Measurements from ENCODE around the gene SIGLEC1. TPM values are rescaled to one million over a fixed set of nuclear protein-coding genes. Genes with fewer than 3 reads are reported as not detected.

SIGLEC1 gene
- total RNA-seq, 1 experiment from 2014 or later: not detected

DNA sequence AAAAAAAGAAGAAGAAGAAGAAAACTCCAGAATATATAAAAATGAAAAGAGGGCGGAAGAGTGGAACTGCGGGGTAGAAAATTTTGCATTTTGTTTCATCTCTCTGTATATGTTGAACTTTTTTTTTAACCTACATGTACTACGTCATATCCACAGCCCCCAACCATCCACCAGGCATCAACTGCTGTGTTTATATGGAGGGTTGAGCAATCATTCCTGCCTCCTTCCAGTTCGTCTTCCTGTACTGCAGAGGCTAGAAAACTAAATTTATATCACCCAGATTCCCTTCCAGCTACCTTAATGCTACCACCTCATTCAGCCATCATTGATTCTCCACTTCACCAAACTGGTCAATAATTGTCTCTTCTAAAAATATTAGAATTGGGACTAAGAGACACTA is 9.5 kb upstream of the SIGLEC1 start:
- TF ChIP-seq, protein P1, sequence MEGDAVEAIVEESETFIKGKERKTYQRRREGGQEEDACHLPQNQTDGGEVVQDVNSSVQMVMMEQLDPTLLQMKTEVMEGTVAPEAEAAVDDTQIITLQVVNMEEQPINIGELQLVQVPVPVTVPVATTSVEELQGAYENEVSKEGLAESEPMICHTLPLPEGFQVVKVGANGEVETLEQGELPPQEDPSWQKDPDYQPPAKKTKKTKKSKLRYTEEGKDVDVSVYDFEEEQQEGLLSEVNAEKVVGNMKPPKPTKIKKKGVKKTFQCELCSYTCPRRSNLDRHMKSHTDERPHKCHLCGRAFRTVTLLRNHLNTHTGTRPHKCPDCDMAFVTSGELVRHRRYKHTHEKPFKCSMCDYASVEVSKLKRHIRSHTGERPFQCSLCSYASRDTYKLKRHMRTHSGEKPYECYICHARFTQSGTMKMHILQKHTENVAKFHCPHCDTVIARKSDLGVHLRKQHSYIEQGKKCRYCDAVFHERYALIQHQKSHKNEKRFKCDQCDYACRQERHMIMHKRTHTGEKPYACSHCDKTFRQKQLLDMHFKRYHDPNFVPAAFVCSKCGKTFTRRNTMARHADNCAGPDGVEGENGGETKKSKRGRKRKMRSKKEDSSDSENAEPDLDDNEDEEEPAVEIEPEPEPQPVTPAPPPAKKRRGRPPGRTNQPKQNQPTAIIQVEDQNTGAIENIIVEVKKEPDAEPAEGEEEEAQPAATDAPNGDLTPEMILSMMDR (conservative IDR thresholded peaks at IDR 0.05; ENCODE audit: low read depth, low read length): no peak
- no peak for TF ChIP-seq EZH2 (IDR thresholded peaks at IDR 0.05; ENCODE audit: low read length, unreplicated experiment)
- Histone ChIP-seq H2AFZ (ENCODE audit: low read length) (no peak overlapping the region), H3K9ac (ENCODE audit: low read length) (no peak overlapping the region), H3K27ac (ENCODE audit: low read length) (no peak overlapping the region), H3K4me1 (ENCODE audit: insufficient read depth, low read length) (no peaks in the 10 kb centered on the region), H3K9me3 (ENCODE audit: low read length) (no peaks in the 10 kb centered on the region), H3K79me2 (ENCODE audit: low read length) (no peaks in the 10 kb centered on the region), H3K27me3 (ENCODE audit: low read length) (peaks cover 8% of the 10 kb centered on the region; the same call in 1 of the 2 replicates), H3K4me2 (ENCODE audit: low read length) (no peak overlapping the region), H3F3A (ENCODE audit: low read length, unreplicated experiment) (no peaks in the 10 kb centered on the region), H3K9me2 (replicated peaks; ENCODE audit: low read length) (no peaks in the 10 kb centered on the region), H3K36me3 (ENCODE audit: low read depth, low read length) (no peaks in the 10 kb centered on the region), H4K20me1 (ENCODE audit: low read length) (no peaks in the 10 kb centered on the region), H3K4me3 (ENCODE audit: low read length) (no peak overlapping the region)
- POLR2A ChIA-PET (ENCODE audit: unreplicated experiment): no interaction called here
- CTCF ChIA-PET: no interaction called here
- intact Hi-C loops (cut with micrococcal nuclease): loop anchor here (5.0 kb wide), 1 partner anchor 45 kb away; the partner anchor contains the start of gene ADISSP
- no TSS peak for BruUV-seq (replicated peaks)
- ATAC-seq (no peak), DNase-seq (no peak)

DNA sequence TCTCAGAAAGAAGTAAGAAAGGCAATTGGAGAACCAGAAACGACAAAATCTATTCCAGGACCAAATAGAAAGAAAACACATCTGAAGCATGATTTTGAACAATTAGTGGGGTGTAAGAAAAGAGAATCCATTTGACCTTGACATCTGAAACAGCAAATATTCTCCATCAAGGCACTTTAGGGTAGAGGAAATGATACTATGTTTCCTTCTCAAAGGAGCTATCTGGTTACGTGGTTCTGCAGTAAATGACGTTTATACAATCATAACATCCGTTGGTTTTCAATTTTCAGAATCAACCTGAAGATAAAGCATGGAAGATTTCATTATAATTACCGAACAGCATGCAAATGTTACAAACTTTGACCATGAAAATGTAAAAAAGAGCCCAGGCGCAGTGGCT is 8.2 kb upstream of the SIGLEC1 start:
- intact Hi-C loops (cut with micrococcal nuclease): loop anchor here (5.0 kb wide), 1 partner anchor 47 kb away; the partner anchor contains the start of gene ADISSP
- H3K36me3 ChIP-seq (ENCODE audit: low read depth, low read length): no peaks in the 10 kb centered on the region
- BruUV-seq (replicated peaks): no TSS peak
- no peak overlapping the region for H3K4me2 ChIP-seq (ENCODE audit: low read length)
- no peak overlapping the region for H3K4me3 ChIP-seq (ENCODE audit: low read length)
- DNase-seq: no peak
- TF ChIP-seq EZH2 (IDR thresholded peaks at IDR 0.05; ENCODE audit: low read length, unreplicated experiment) (no peak), EZH2phosphoT487 (IDR thresholded peaks at IDR 0.05; ENCODE audit: borderline replicate concordance, low read length) (no peak)
- H2AFZ ChIP-seq (ENCODE audit: low read length): no peak overlapping the region
- H3K4me1 ChIP-seq (ENCODE audit: insufficient read depth, low read length): no peaks in the 10 kb centered on the region
- ATAC-seq: no peak
- H3K9me2 ChIP-seq (replicated peaks; ENCODE audit: low read length): no peaks in the 10 kb centered on the region
- H3K9ac ChIP-seq (ENCODE audit: low read length): no peak overlapping the region
- no peaks in the 10 kb centered on the region for H3K9me3 ChIP-seq (ENCODE audit: low read length)
- H4K20me1 ChIP-seq (ENCODE audit: low read length): no peaks in the 10 kb centered on the region
- ChIA-PET POLR2A (ENCODE audit: unreplicated experiment) (no interaction called here), CTCF (no interaction called here)
- H3K79me2 ChIP-seq (ENCODE audit: low read length): no peaks in the 10 kb centered on the region
- no peak overlapping the region for H3K27ac ChIP-seq (ENCODE audit: low read length)
- peaks cover 8% of the 10 kb centered on the region; the same call in 1 of the 2 replicates for H3K27me3 ChIP-seq (ENCODE audit: low read length)
- no peaks in the 10 kb centered on the region for H3F3A ChIP-seq (ENCODE audit: low read length, unreplicated experiment)

DNA sequence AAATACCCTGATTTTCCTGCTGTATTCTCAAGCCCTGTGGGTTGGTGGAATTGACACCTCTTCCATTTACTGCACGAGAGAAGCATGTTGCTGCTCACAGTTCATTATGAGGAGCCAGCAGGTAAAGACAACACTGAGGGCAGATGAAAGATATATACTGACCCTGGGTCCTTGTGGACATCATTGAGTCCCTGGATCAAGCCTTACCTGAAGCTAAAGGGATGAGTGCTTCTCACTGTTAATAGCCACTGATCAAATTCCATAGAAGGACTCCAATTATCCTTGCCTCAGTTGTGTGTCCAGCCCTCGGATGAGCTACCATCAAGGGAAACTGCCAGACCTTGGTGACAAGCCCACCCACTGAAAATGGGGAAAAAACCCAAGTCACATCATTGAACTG is 7.7 kb upstream of the SIGLEC1 start:
- Histone ChIP-seq H3K9me2 (replicated peaks; ENCODE audit: low read length) (no peaks in the 10 kb centered on the region), H3K4me1 (ENCODE audit: insufficient read depth, low read length) (no peaks in the 10 kb centered on the region), H3K79me2 (ENCODE audit: low read length) (no peaks in the 10 kb centered on the region), H3K27ac (ENCODE audit: low read length) (no peak overlapping the region), H2AFZ (ENCODE audit: low read length) (no peak overlapping the region), H3K4me3 (ENCODE audit: low read length) (no peak overlapping the region), H3K4me2 (ENCODE audit: low read length) (no peak overlapping the region), H3F3A (ENCODE audit: low read length, unreplicated experiment) (no peaks in the 10 kb centered on the region), H3K9ac (ENCODE audit: low read length) (no peak overlapping the region), H3K27me3 (ENCODE audit: low read length) (peaks cover 8% of the 10 kb centered on the region; the same call in 1 of the 2 replicates), H3K9me3 (ENCODE audit: low read length) (no peaks in the 10 kb centered on the region), H4K20me1 (ENCODE audit: low read length) (no peaks in the 10 kb centered on the region), H3K36me3 (ENCODE audit: low read depth, low read length) (no peaks in the 10 kb centered on the region)
- DNase-seq (no peak), ATAC-seq (no peak)
- intact Hi-C loops (cut with micrococcal nuclease): loop anchor here (5.0 kb wide), 1 partner anchor 47 kb away; the partner anchor contains the start of gene ADISSP
- BruUV-seq (replicated peaks): no TSS peak
- TF ChIP-seq, protein P1 (conservative IDR thresholded peaks at IDR 0.05; ENCODE audit: low read depth, low read length): no peak
- no peak for TF ChIP-seq EZH2phosphoT487 (IDR thresholded peaks at IDR 0.05; ENCODE audit: borderline replicate concordance, low read length)
- ChIA-PET POLR2A (ENCODE audit: unreplicated experiment) (no interaction called here), CTCF (no interaction called here)
